ENCODE measurements around the gene NRP1.
"Not testable (repeated sequence)": the region's sequence is repeated elsewhere in the genome, so short reads cannot be mapped to it uniquely, and the experiment has no call there.

Gene NRP1

GRCh38 chr10:33234831-33235237 is 99.6 kb downstream of the NRP1 start:
- no peak for DNase-seq

- DNase-seq = no peak
Measured at GRCh38 chr10:33233635-33234034, 100.8 kb downstream of the NRP1 start.

- no peak for DNase-seq
Measured at GRCh38 chr10:33233221-33233620, 101.2 kb downstream of the NRP1 start.

- DNase-seq = no peak
Measured at GRCh38 chr10:33231621-33232350, 102.7 kb downstream of the NRP1 start.

- DNase-seq = no peak
Measured at GRCh38 chr10:33229949-33230267, 104.6 kb downstream of the NRP1 start.

GRCh38 chr10:33229252-33229948 is 105.1 kb downstream of the NRP1 start:
- DNase-seq = no peak

- no peak for DNase-seq
Measured at GRCh38 chr10:33228426-33228825, 106.0 kb downstream of the NRP1 start.

GRCh38 chr10:33227489-33227888 is 107.0 kb downstream of the NRP1 start:
- DNase-seq = no peak

GRCh38 chr10:33224251-33224965 is 110.1 kb downstream of the NRP1 start:
- DNase-seq = no peak

- DNase-seq = no peak
Measured at GRCh38 chr10:33223326-33224000, 111.0 kb downstream of the NRP1 start.

GRCh38 chr10:33222304-33222703 is 112.2 kb downstream of the NRP1 start:
- DNase-seq = not testable (repeated sequence)

GRCh38 chr10:33217854-33218253 is 116.6 kb downstream of the NRP1 start:
- DNase-seq = no peak

- no peak for DNase-seq
Measured at GRCh38 chr10:33216661-33217427, 117.6 kb downstream of the NRP1 start.

GRCh38 chr10:33215635-33216034 is 118.8 kb downstream of the NRP1 start:
- DNase-seq = no peak

GRCh38 chr10:33215154-33215553 is 119.3 kb downstream of the NRP1 start:
- DNase-seq = no peak

GRCh38 chr10:33214174-33214573 is 120.3 kb downstream of the NRP1 start:
- no peak for DNase-seq

- no peak for DNase-seq
Measured at GRCh38 chr10:33212061-33212748, 122.3 kb downstream of the NRP1 start.

- DNase-seq = no peak
Measured at GRCh38 chr10:33211106-33211878, 123.2 kb downstream of the NRP1 start.

GRCh38 chr10:33209802-33210201 is 124.7 kb downstream of the NRP1 start:
- no peak for DNase-seq

GRCh38 chr10:33208166-33208565 is 126.3 kb downstream of the NRP1 start:
- DNase-seq = no peak

GRCh38 chr10:33204031-33204430 is 130.4 kb downstream of the NRP1 start:
- no peak for DNase-seq

Measured in KG1 (cell line).